Liver (tissue), 9 donors: ENCODE measurements around the gene ST6GALNAC3. TPM values are rescaled to one million over a fixed set of nuclear protein-coding genes. Genes with fewer than 3 reads are reported as not detected.

Experiments used
- DNase-seq: peaks from one replicate; pipeline ENCODE4 v3.0.0-alpha.2; 2017; ENCODE audit warnings: low spot score
- H3K27ac ChIP-seq, 2 donors: one replicate each; pipeline ENCODE4 v1.7.0; 2013; ENCODE audit warnings: inconsistent platforms in 2 of 2, low read length in 2 of 2, control low read depth in 1 of 2, low read depth in 1 of 2, mild to moderate bottlenecking in 1 of 2
- H3K27me3 ChIP-seq, 4 donors: one replicate each; pipeline versions ENCODE4 v1.6.1 to v1.7.0; 2013; ENCODE audit warnings: low read length in 3 of 4, inconsistent platforms in 1 of 4, mild to moderate bottlenecking in 1 of 4, moderate library complexity in 1 of 4; ENCODE audit not compliant: control insufficient read depth in 4 of 4, insufficient read depth in 4 of 4
- H3K36me3 ChIP-seq, 4 donors: one replicate each; pipeline versions ENCODE4 v1.6.1 to v1.7.0; 2013; ENCODE audit warnings: low read length in 3 of 4, mild to moderate bottlenecking in 3 of 4, low read depth in 1 of 4, moderate library complexity in 1 of 4; ENCODE audit not compliant: control insufficient read depth in 4 of 4, insufficient read depth in 3 of 4
- H3K4me1 ChIP-seq, 4 donors: one replicate each; pipeline versions ENCODE4 v1.6.1 to v1.7.0; 2013; ENCODE audit warnings: low read length in 3 of 4, mild to moderate bottlenecking in 3 of 4, moderate library complexity in 1 of 4; ENCODE audit not compliant: control insufficient read depth in 4 of 4, insufficient read depth in 4 of 4
- H3K4me3 ChIP-seq, 3 donors: one replicate each; pipeline versions ENCODE4 v1.6.1 to v1.7.0; 2013; ENCODE audit warnings: low read length in 3 of 3, control low read depth in 1 of 3, low read depth in 1 of 3, mild to moderate bottlenecking in 1 of 3
- H3K9ac ChIP-seq, 2 donors: one replicate each; pipeline ENCODE4 v1.7.0; 2013; ENCODE audit warnings: low read length in 2 of 2, mild to moderate bottlenecking in 2 of 2, moderate library complexity in 2 of 2, control low read depth in 1 of 2, low read depth in 1 of 2
- H3K9me3 ChIP-seq, 4 donors: one replicate each; pipeline versions ENCODE4 v1.6.1 to v1.7.0; 2013; ENCODE audit warnings: low read length in 3 of 4; ENCODE audit not compliant: control insufficient read depth in 4 of 4
- ATF3 ChIP-seq: IDR thresholded peaks from 2 replicates; pipeline ENCODE4 v1.6.1; 2016; ENCODE audit warnings: antibody characterized with exemption
- CTCF ChIP-seq: fragments of 150-350 bp; IDR thresholded peaks from 2 replicates; pipeline ENCODE4 v1.5.1; 2017; ENCODE audit warnings: improper control_type of control experiment, low read depth, low read length; ENCODE audit not compliant: missing input control
- EGR1 ChIP-seq, 2 donors: IDR thresholded peaks; 2 replicates each; pipeline ENCODE4 v1.6.1; 2016 to 2018; ENCODE audit warnings: antibody characterized with exemption in 2 of 2, low read depth in 2 of 2
- FOXA1 ChIP-seq: IDR thresholded peaks from 2 replicates; pipeline ENCODE4 v1.6.1; 2016; ENCODE audit warnings: antibody characterized with exemption
- GABPA ChIP-seq, 2 donors: IDR thresholded peaks in 1 of 2; conservative IDR thresholded peaks in 1 of 2; 2 replicates each; pipeline ENCODE4 v1.6.1; 2016; ENCODE audit warnings: antibody characterized with exemption in 2 of 2, mild to moderate bottlenecking in 1 of 2, moderate library complexity in 1 of 2
- HNF4A ChIP-seq, 2 donors: conservative IDR thresholded peaks; 2 replicates each; pipeline ENCODE4 v1.6.1; 2016; ENCODE audit warnings: antibody characterized with exemption in 2 of 2, mild to moderate bottlenecking in 2 of 2
- HNF4G ChIP-seq: IDR thresholded peaks from 2 replicates; pipeline ENCODE4 v1.6.1; 2016; ENCODE audit warnings: antibody characterized with exemption
- JUND ChIP-seq, 2 donors: IDR thresholded peaks; 2 replicates each; pipeline ENCODE4 v1.6.1; 2016; ENCODE audit warnings: antibody characterized with exemption in 2 of 2
- MAX ChIP-seq: IDR thresholded peaks from 2 replicates; pipeline ENCODE4 v1.6.1; 2016; ENCODE audit warnings: antibody characterized with exemption
- NR2F2 ChIP-seq: IDR thresholded peaks from 2 replicates; pipeline ENCODE4 v1.6.1; 2016; ENCODE audit warnings: antibody characterized with exemption
- RAD21 ChIP-seq, 2 donors: IDR thresholded peaks; 2 replicates each; pipeline ENCODE4 v1.6.1; 2016; ENCODE audit warnings: antibody characterized with exemption in 2 of 2, mild to moderate bottlenecking in 2 of 2
- REST ChIP-seq: IDR thresholded peaks from 2 replicates; pipeline ENCODE4 v1.6.1; 2016; ENCODE audit warnings: antibody characterized with exemption, mild to moderate bottlenecking
- RXRA ChIP-seq, 2 donors: IDR thresholded peaks; 2 replicates each; pipeline ENCODE4 v1.6.1; 2017 to 2018; ENCODE audit warnings: antibody characterized with exemption in 2 of 2, mild to moderate bottlenecking in 1 of 2
- SP1 ChIP-seq: IDR thresholded peaks from 2 replicates; pipeline ENCODE4 v1.6.1; 2018; ENCODE audit warnings: antibody characterized with exemption, mild to moderate bottlenecking
- TAF1 ChIP-seq: conservative IDR thresholded peaks from 2 replicates; pipeline ENCODE4 v1.6.1; 2016; ENCODE audit warnings: antibody characterized with exemption, mild to moderate bottlenecking
- YY1 ChIP-seq: IDR thresholded peaks from 2 replicates; pipeline ENCODE4 v1.6.1; 2016; ENCODE audit warnings: antibody characterized with exemption, mild to moderate bottlenecking
- ZBTB33 ChIP-seq: IDR thresholded peaks from 2 replicates; pipeline ENCODE4 v1.6.1; 2016; ENCODE audit warnings: antibody characterized with exemption
- WGBS: extraction: QIAGEN DNeasy Blood & Tissue Kit; methylation state at CpG from one replicate; pipeline ENCODE4 v1.1.7; 2013; 5-methylcytosine and 5-hydroxymethylcytosine counted together
- polyA plus RNA-seq, 2 donors: library from polyadenylated mRNA; stranded (reverse) in 1 of 2; unstranded in 1 of 2; fragments of 200-250 nt in 1 of 2; fragments of >200 nt in 1 of 2; fragmentation: Nextera tagmentation in 1 of 2; extraction: Ambion mirVana in 1 of 2; gene quantifications; one replicate each; pipeline versions ENCODE4 v1.2.1 to v1.2.3, GENCODE V29; 2013 to 2015
- total RNA-seq, 2 donors: library from RNA; depleted of rRNA; stranded (reverse); fragments of >200 nt; gene quantifications; one replicate each; pipeline ENCODE4 v1.2.3, GENCODE V29; 2014
- donor health status: healthy.
- donor health status: healthy.
- donor health status: healthy.
- donor health status: healthy.
- donor health status: healthy.

The ST6GALNAC3 gene
- total and polyA plus RNA-seq, 4 donors, result 1.2 to 5.0 (median 3.2) TPM

- no peak for TF ChIP-seq CTCF
- TF ChIP-seq ZBTB33, result no peak
- TF ChIP-seq NR2F2, result no peak
Measured at GRCh38 chr1:76070538-76070937, 4.0 kb upstream of the ST6GALNAC3 start (continued).

- Histone ChIP-seq H3K9ac (no peak overlapping the region), H3K27ac (no peak overlapping the region), H3K27me3 (peaks cover 0 to 3% (median 0%) of the 10 kb centered on the region in 4 donors), H3K4me1 (peaks cover 2 to 9% (median 5%) of the 10 kb centered on the region in 4 donors), H3K4me3 (no peak overlapping the region), H3K9me3 (no peaks in the 10 kb centered on the region), H3K36me3 (no peaks in the 10 kb centered on the region)
- no peak for TF ChIP-seq GABPA (IDR thresholded peaks at IDR 0.05 in 1 of 2, conservative IDR thresholded peaks at IDR 0.05 in 1 of 2)
- TF ChIP-seq ZBTB33, result no peak
- TF ChIP-seq ATF3, result no peak
- TF ChIP-seq NR2F2, result no peak
- no peak for TF ChIP-seq CTCF
- no peak for TF ChIP-seq JUND (IDR thresholded peaks at IDR 0.05)
- no peak for TF ChIP-seq TAF1
- no peak for TF ChIP-seq SP1
- no peak for TF ChIP-seq REST
- no peak for TF ChIP-seq YY1
- no peak for TF ChIP-seq EGR1 (IDR thresholded peaks at IDR 0.05; ENCODE audit: low read depth in 2 of 2)
- TF ChIP-seq HNF4G, result no peak
- no peak for TF ChIP-seq HNF4A (conservative IDR thresholded peaks at IDR 0.05)
- no peak for TF ChIP-seq MAX
- TF ChIP-seq RAD21 (IDR thresholded peaks at IDR 0.05), result no peak
- no peak for TF ChIP-seq RXRA (IDR thresholded peaks at IDR 0.05)
- TF ChIP-seq FOXA1, result no peak
- 72% methylated on average over 5 of the region's 5 CpGs for WGBS
- no peak for DNase-seq
Measured at GRCh38 chr1:76073481-76073880, 1.1 kb upstream of the ST6GALNAC3 start.
